T-helper 2 cell treated with Interferon-gamma antibody and Interleukin-4, amounts not matched to agents 5 μg/mL and 100 μg/mL, for 36 hours (primary cell): Measurements from ENCODE around the gene CCR5.
"Not testable (repeated sequence)": the region's sequence is repeated elsewhere in the genome, so short reads cannot be mapped to it uniquely, and the experiment has no call there.

Source experiments
- DNase-seq: peaks from one replicate; pipeline ENCODE4 v3.0.0; 2021; ENCODE audit warnings: low spot score
- H3K27ac Mint-ChIP-seq: one replicate; pipeline ENCODE4 v1.8.0; 2021; ENCODE audit warnings: mild to moderate bottlenecking, mixed read lengths
- H3K27me3 Mint-ChIP-seq: one replicate; pipeline ENCODE4 v1.8.0; 2021; ENCODE audit warnings: low read depth, mixed read lengths
- H3K36me3 Mint-ChIP-seq: one replicate; pipeline ENCODE4 v1.8.0; 2021; ENCODE audit warnings: low read depth, mixed read lengths
- H3K4me1 Mint-ChIP-seq: one replicate; pipeline ENCODE4 v1.8.0; 2021; ENCODE audit warnings: low read depth, mixed read lengths
- H3K4me3 Mint-ChIP-seq: one replicate; pipeline ENCODE4 v1.8.0; 2022; ENCODE audit warnings: mild to moderate bottlenecking, moderate library complexity, mixed read lengths
- H3K9me3 Mint-ChIP-seq: one replicate; pipeline ENCODE4 v1.8.0; 2021; ENCODE audit warnings: mixed read lengths

CCR5 gene

GRCh38 chr3:46370839-46371518 lies at the start of gene CCR5:
TSS of gene CCR5 (plus strand) at chr3:46370946. CDS start at chr3:46372903, 1,957 bp downstream.
- peak; percentile 54 for DNase-seq
- peak within 1 kb of the TSS; percentile 70 for H3K4me3 Mint-ChIP-seq
- H3K4me1 Mint-ChIP-seq: peaks cover 63% of the 10 kb centered on the region

GRCh38 chr3:46321461-46322104 lies 49.2 kb upstream of the CCR5 start:
- no peak for DNase-seq
- Mint-ChIP-seq H3K27ac (no peak overlapping the region), H3K4me3 (no peak overlapping the region), H3K9me3 (peaks cover 28% of the 10 kb centered on the region), H3K36me3 (peaks cover 1% of the 10 kb centered on the region), H3K27me3 (peaks cover 63% of the 10 kb centered on the region), H3K4me1 (no peaks in the 10 kb centered on the region)

More at GRCh38 chr3:46370839-46371518, at the start of gene CCR5:
- peaks cover 54% of the 10 kb centered on the region for H3K27me3 Mint-ChIP-seq
- H3K36me3 Mint-ChIP-seq: peaks cover 8% of the 10 kb centered on the region
- H3K9me3 Mint-ChIP-seq: no peaks in the 10 kb centered on the region
- H3K27ac Mint-ChIP-seq: peak within 1 kb of the TSS; percentile 84

GRCh38 chr3:46324036-46324435 lies 46.7 kb upstream of the CCR5 start:
- Mint-ChIP-seq H3K27me3 (peaks cover 47% of the 10 kb centered on the region), H3K9me3 (peaks cover 12% of the 10 kb centered on the region), H3K4me1 (no peaks in the 10 kb centered on the region), H3K36me3 (no peaks in the 10 kb centered on the region), H3K27ac (no peak overlapping the region), H3K4me3 (no peak overlapping the region)
- no peak for DNase-seq

- Mint-ChIP-seq H3K27ac (no peak overlapping the region), H3K4me3 (no peak overlapping the region), H3K9me3 (peaks cover 12% of the 10 kb centered on the region), H3K27me3 (peaks cover 36% of the 10 kb centered on the region), H3K4me1 (no peaks in the 10 kb centered on the region), H3K36me3 (no peaks in the 10 kb centered on the region)
- no peak for DNase-seq
These were observed 45.0 kb upstream of the CCR5 start for GRCh38 chr3:46325645-46326300.

GRCh38 chr3:46330676-46331075 lies 40.1 kb upstream of the CCR5 start:
- H3K9me3 Mint-ChIP-seq, H3K36me3 Mint-ChIP-seq, DNase-seq, H3K4me1 Mint-ChIP-seq, H3K4me3 Mint-ChIP-seq, H3K27ac Mint-ChIP-seq: not testable (repeated sequence)
- peaks cover 37% of the 10 kb centered on the region for H3K27me3 Mint-ChIP-seq

GRCh38 chr3:46334741-46335478 lies 35.8 kb upstream of the CCR5 start:
- Mint-ChIP-seq H3K27me3 (peaks cover 52% of the 10 kb centered on the region), H3K27ac (no peak overlapping the region), H3K36me3 (peaks cover 8% of the 10 kb centered on the region), H3K4me3 (no peak overlapping the region), H3K4me1 (peaks cover 10% of the 10 kb centered on the region), H3K9me3 (peaks cover 29% of the 10 kb centered on the region)
- DNase-seq: no peak

GRCh38 chr3:46335541-46335940 lies 35.2 kb upstream of the CCR5 start:
- H3K4me1 Mint-ChIP-seq: peaks cover 10% of the 10 kb centered on the region
- H3K27ac Mint-ChIP-seq: no peak overlapping the region
- no peak overlapping the region for H3K4me3 Mint-ChIP-seq
- peaks cover 56% of the 10 kb centered on the region for H3K27me3 Mint-ChIP-seq
- DNase-seq: no peak
- peaks cover 34% of the 10 kb centered on the region for H3K9me3 Mint-ChIP-seq
- H3K36me3 Mint-ChIP-seq: peaks cover 8% of the 10 kb centered on the region

GRCh38 chr3:46337911-46338310 lies 32.8 kb upstream of the CCR5 start:
- Mint-ChIP-seq H3K4me1 (peaks cover 7% of the 10 kb centered on the region), H3K27ac (no peak overlapping the region), H3K9me3 (peaks cover 34% of the 10 kb centered on the region), H3K4me3 (no peak overlapping the region), H3K36me3 (peaks cover 8% of the 10 kb centered on the region), H3K27me3 (peaks cover 41% of the 10 kb centered on the region)
- DNase-seq: no peak

- no peak for DNase-seq
- Mint-ChIP-seq H3K36me3 (peaks cover 8% of the 10 kb centered on the region), H3K4me1 (peaks cover 7% of the 10 kb centered on the region), H3K4me3 (no peak overlapping the region), H3K27ac (no peak overlapping the region), H3K27me3 (peaks cover 38% of the 10 kb centered on the region), H3K9me3 (peaks cover 34% of the 10 kb centered on the region)
These were observed 31.9 kb upstream of the CCR5 start for GRCh38 chr3:46338840-46339239.

GRCh38 chr3:46344476-46344875 lies 26.3 kb upstream of the CCR5 start:
- DNase-seq: no peak
- H3K27ac Mint-ChIP-seq: no peak overlapping the region
- H3K4me1 Mint-ChIP-seq: peaks cover 15% of the 10 kb centered on the region
- peaks cover 42% of the 10 kb centered on the region for H3K27me3 Mint-ChIP-seq
- no peak overlapping the region for H3K4me3 Mint-ChIP-seq
- H3K9me3 Mint-ChIP-seq: peaks cover 35% of the 10 kb centered on the region
- peaks cover 19% of the 10 kb centered on the region for H3K36me3 Mint-ChIP-seq

- H3K27me3 Mint-ChIP-seq: peaks cover 48% of the 10 kb centered on the region
- H3K36me3 Mint-ChIP-seq: peaks cover 23% of the 10 kb centered on the region
- H3K4me1 Mint-ChIP-seq: peaks cover 56% of the 10 kb centered on the region
- DNase-seq: no peak
- peaks cover 25% of the 10 kb centered on the region for H3K9me3 Mint-ChIP-seq
- H3K27ac Mint-ChIP-seq: peak overlapping the region; percentile 80
- peak overlapping the region; percentile 62 for H3K4me3 Mint-ChIP-seq
These were observed 21.8 kb upstream of the CCR5 start for GRCh38 chr3:46348823-46349482.

GRCh38 chr3:46349484-46350261 lies 21.1 kb upstream of the CCR5 start:
- H3K4me3 Mint-ChIP-seq: peak overlapping the region; percentile 62
- peaks cover 48% of the 10 kb centered on the region for H3K27me3 Mint-ChIP-seq
- peak overlapping the region; percentile 80 for H3K27ac Mint-ChIP-seq
- peaks cover 23% of the 10 kb centered on the region for H3K36me3 Mint-ChIP-seq
- no peak for DNase-seq
- peaks cover 61% of the 10 kb centered on the region for H3K4me1 Mint-ChIP-seq
- H3K9me3 Mint-ChIP-seq: peaks cover 25% of the 10 kb centered on the region

GRCh38 chr3:46350262-46350565 lies 20.5 kb upstream of the CCR5 start:
- Mint-ChIP-seq H3K27me3 (peaks cover 50% of the 10 kb centered on the region), H3K27ac (peak overlapping the region; percentile 80), H3K4me3 (peak overlapping the region; percentile 62), H3K4me1 (peaks cover 66% of the 10 kb centered on the region), H3K9me3 (peaks cover 25% of the 10 kb centered on the region), H3K36me3 (peaks cover 26% of the 10 kb centered on the region)
- no peak for DNase-seq
